Progenitor cell of endocrine pancreas (in vitro differentiated cells): ENCODE data around the gene SV2B. TPM values are rescaled to one million over a fixed set of nuclear protein-coding genes. Genes with fewer than 3 reads are reported as not detected.

ENCODE experiments used
- DNase-seq: peaks from one replicate; pipeline ENCODE4 v3.0.0; 2021; ENCODE audit warnings: low spot score; ENCODE audit not compliant: unreplicated experiment
- H3K27ac Mint-ChIP-seq: 2 replicates; pipeline ENCODE4 v1.8.0; 2021; ENCODE audit warnings: mild to moderate bottlenecking, moderate library complexity, mixed read lengths
- H3K27me3 Mint-ChIP-seq: 2 replicates; pipeline ENCODE4 v1.8.0; 2021; ENCODE audit warnings: mixed read lengths
- H3K36me3 Mint-ChIP-seq: 2 replicates; pipeline ENCODE4 v1.8.0; 2022; ENCODE audit warnings: mixed read lengths; ENCODE audit not compliant: insufficient read depth
- H3K4me1 Mint-ChIP-seq: 2 replicates; pipeline ENCODE4 v1.8.0; 2021; ENCODE audit warnings: low read depth, mixed read lengths
- H3K4me3 Mint-ChIP-seq: 2 replicates; pipeline ENCODE4 v1.8.0; 2021; ENCODE audit warnings: low read depth, mild to moderate bottlenecking, moderate library complexity, mixed read lengths
- H3K9me3 Mint-ChIP-seq: 2 replicates; pipeline ENCODE4 v1.8.0; 2021; ENCODE audit warnings: low read depth, mixed read lengths
- CTCF ChIP-seq: fragments of 200-600 bp; sonication (generic); IDR thresholded peaks from one replicate; pipeline ENCODE4 v1.5.0; 2021; ENCODE audit warnings: antibody characterized with exemption, mild to moderate bottlenecking; ENCODE audit not compliant: unreplicated experiment
- total RNA-seq: library from RNA; stranded (reverse); gene quantifications from 2 replicates; pipeline ENCODE4 v1.2.1, GENCODE V29; 2021

The SV2B gene
- total RNA-seq, 1 donor from 2014 or later: 19.9 TPM

- no peak for DNase-seq
- TF ChIP-seq CTCF: no peak
- no peaks in the 10 kb centered on the region for H3K9me3 Mint-ChIP-seq
- no peak overlapping the region for H3K4me3 Mint-ChIP-seq
- H3K4me1 Mint-ChIP-seq: peaks cover 2% of the 10 kb centered on the region
- H3K27me3 Mint-ChIP-seq: peaks cover 11% of the 10 kb centered on the region
- H3K27ac Mint-ChIP-seq: no peak overlapping the region
- H3K36me3 Mint-ChIP-seq: no peaks in the 10 kb centered on the region
These were observed 122.0 kb downstream of the SV2B start for GRCh38 chr15:91222052-91222451.

- Mint-ChIP-seq H3K27ac (no peak overlapping the region), H3K9me3 (no peaks in the 10 kb centered on the region), H3K4me3 (no peak overlapping the region), H3K27me3 (peaks cover 12% of the 10 kb centered on the region), H3K4me1 (peaks cover 2% of the 10 kb centered on the region), H3K36me3 (no peaks in the 10 kb centered on the region)
- no peak for TF ChIP-seq CTCF
- DNase-seq: no peak
These were observed 123.8 kb downstream of the SV2B start for GRCh38 chr15:91223863-91224262.

- H3K4me3 Mint-ChIP-seq: no peak overlapping the region
- H3K36me3 Mint-ChIP-seq: no peaks in the 10 kb centered on the region
- TF ChIP-seq CTCF: peak; percentile 83
- H3K27ac Mint-ChIP-seq: no peak overlapping the region
- H3K4me1 Mint-ChIP-seq: peaks cover 2% of the 10 kb centered on the region
- H3K27me3 Mint-ChIP-seq: peaks cover 12% of the 10 kb centered on the region
- peak; percentile 22 for DNase-seq
- H3K9me3 Mint-ChIP-seq: no peaks in the 10 kb centered on the region
These were observed 124.8 kb downstream of the SV2B start for GRCh38 chr15:91224755-91225380.

DNA sequence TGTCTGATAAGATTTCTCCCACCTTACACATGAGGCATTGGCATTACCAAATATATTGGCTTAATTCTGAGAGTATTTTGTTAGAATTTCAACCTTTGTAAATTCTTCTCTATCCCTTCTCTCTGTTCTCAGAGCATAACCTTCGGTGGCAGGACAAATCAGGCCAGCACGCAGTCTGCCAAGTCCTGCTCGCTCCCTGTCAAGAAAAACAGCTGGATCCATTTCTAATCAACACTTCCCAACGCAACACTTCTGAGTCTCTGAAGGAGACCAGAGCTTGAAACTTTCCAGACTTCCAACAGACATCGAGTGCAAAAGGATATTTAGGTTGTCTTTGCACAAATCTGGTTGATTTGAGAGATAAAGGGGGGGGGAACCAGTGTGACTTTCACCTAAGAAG is 125.7 kb downstream of the SV2B start:
- peaks cover 2% of the 10 kb centered on the region for H3K4me1 Mint-ChIP-seq
- H3K36me3 Mint-ChIP-seq: no peaks in the 10 kb centered on the region
- no peak overlapping the region for H3K27ac Mint-ChIP-seq
- DNase-seq: no peak
- no peak overlapping the region for H3K4me3 Mint-ChIP-seq
- no peak for TF ChIP-seq CTCF
- peaks cover 12% of the 10 kb centered on the region for H3K27me3 Mint-ChIP-seq
- H3K9me3 Mint-ChIP-seq: no peaks in the 10 kb centered on the region

- Mint-ChIP-seq H3K4me3 (no peak overlapping the region), H3K36me3 (no peaks in the 10 kb centered on the region), H3K9me3 (no peaks in the 10 kb centered on the region), H3K27me3 (peaks cover 12% of the 10 kb centered on the region), H3K4me1 (peaks cover 2% of the 10 kb centered on the region), H3K27ac (no peak overlapping the region)
- DNase-seq: no peak
- no peak for TF ChIP-seq CTCF
These were observed 127.1 kb downstream of the SV2B start for GRCh38 chr15:91227117-91227516.
